ENCODE data around the gene PRR19. TPM values are rescaled to one million over a fixed set of nuclear protein-coding genes. Genes with fewer than 3 reads are reported as not detected.

The PRR19 gene
- total RNA-seq, 2 experiments from 2014 or later = 0.16 TPM; not detected in 1

- Histone ChIP-seq H3K36me3 (ENCODE audit: insufficient read depth, low read length) (peaks cover 31% of the 10 kb centered on the region), H3K27me3 (ENCODE audit: control insufficient read depth in 1 of 2, insufficient read depth in 2 of 2, low read length in 2 of 2) (no peaks in the 10 kb centered on the region), H3K9me3 (ENCODE audit: control insufficient read depth in 1 of 2, insufficient read depth in 1 of 2, low read length in 2 of 2) (no peaks in the 10 kb centered on the region), H3K27ac (ENCODE audit: low read depth in 1 of 2, low read length in 2 of 2) (no peak overlapping the region), H3K4me1 (ENCODE audit: insufficient read depth, low read length) (peaks cover 78% of the 10 kb centered on the region), H3K4me3 (ENCODE audit: low read length) (no peak overlapping the region)
- Mint-ChIP-seq H3K9me3 (no peaks in the 10 kb centered on the region), H3K27ac (peak overlapping the region; percentile 57), H3K27me3 (no peaks in the 10 kb centered on the region), H3K36me3 (ENCODE audit: low read depth) (peaks cover 21% of the 10 kb centered on the region), H3K4me3 (no peak overlapping the region), H3K4me1 (ENCODE audit: low read depth) (peaks cover 44% of the 10 kb centered on the region)
- intact Hi-C loops (cut with DNase I, micrococcal nuclease) = no loop called here
- TF ChIP-seq CTCF (IDR thresholded peaks at IDR 0.05) = no peak
- no peak for ATAC-seq (ENCODE audit: poor library complexity)
- DNase-seq = peak in 2 of 14 experiments; percentile 11 to 15
- CTCF ChIA-PET = no interaction called here
- POLR2A ChIA-PET = no interaction called here
These were observed 25.1 kb upstream of the PRR19 start for GRCh38 chr19:42276821-42277220.

GRCh38 chr19:42277821-42278451, 24.0 kb upstream of the PRR19 start:
- Histone ChIP-seq H3K9me3 (ENCODE audit: control insufficient read depth in 1 of 2, insufficient read depth in 1 of 2, low read length in 2 of 2) (no peaks in the 10 kb centered on the region), H3K4me3 (ENCODE audit: low read length) (no peak overlapping the region), H3K27me3 (ENCODE audit: control insufficient read depth in 1 of 2, insufficient read depth in 2 of 2, low read length in 2 of 2) (no peaks in the 10 kb centered on the region), H3K27ac (ENCODE audit: low read depth in 1 of 2, low read length in 2 of 2) (no peak overlapping the region), H3K4me1 (ENCODE audit: insufficient read depth, low read length) (peaks cover 85% of the 10 kb centered on the region), H3K36me3 (ENCODE audit: insufficient read depth, low read length) (peaks cover 21% of the 10 kb centered on the region)
- no peaks in the 10 kb centered on the region for H3K27me3 Mint-ChIP-seq
- no peaks in the 10 kb centered on the region for H3K9me3 Mint-ChIP-seq
- no peak for TF ChIP-seq CTCF (IDR thresholded peaks at IDR 0.05)
- intact Hi-C loops (cut with DNase I, micrococcal nuclease) = loop anchor here in 1 of 2 experiments (2.0 kb wide), 1 partner anchor 33 kb away; no protein-coding TSS in a partner anchor
- ChIA-PET CTCF (no interaction called here), POLR2A (interaction anchor here (2.5 to 4.5 kb wide), 2 partner anchors 8 to 34 kb away, joined by 44 to 53 read pairs; partner anchors contain the start of genes CIC and GSK3A)
- H3K4me3 Mint-ChIP-seq = no peak overlapping the region
- H3K27ac Mint-ChIP-seq = peak overlapping the region; percentile 84
- peaks cover 52% of the 10 kb centered on the region for H3K4me1 Mint-ChIP-seq (ENCODE audit: low read depth)
- peak in 2 of 14 experiments; percentile 1 to 23 for DNase-seq
- ATAC-seq (ENCODE audit: poor library complexity) = no peak
- peaks cover 21% of the 10 kb centered on the region for H3K36me3 Mint-ChIP-seq (ENCODE audit: low read depth)

- Histone ChIP-seq H3K36me3 (ENCODE audit: insufficient read depth, low read length) (peaks cover 14% of the 10 kb centered on the region), H3K4me3 (ENCODE audit: low read length) (no peak overlapping the region), H3K27me3 (ENCODE audit: control insufficient read depth in 1 of 2, insufficient read depth in 2 of 2, low read length in 2 of 2) (no peaks in the 10 kb centered on the region), H3K27ac (ENCODE audit: low read depth in 1 of 2, low read length in 2 of 2) (no peak overlapping the region), H3K4me1 (ENCODE audit: insufficient read depth, low read length) (peaks cover 90% of the 10 kb centered on the region), H3K9me3 (ENCODE audit: control insufficient read depth in 1 of 2, insufficient read depth in 1 of 2, low read length in 2 of 2) (no peaks in the 10 kb centered on the region)
- ATAC-seq (ENCODE audit: poor library complexity) (no peak), DNase-seq (peak in 3 of 14 experiments; percentile 0 to 31 (median 21))
- intact Hi-C loops (cut with DNase I, micrococcal nuclease) = loop anchor here in 1 of 2 experiments (2.0 kb wide), 1 partner anchor 34 kb away; no protein-coding TSS in a partner anchor
- ChIA-PET POLR2A (interaction anchor here (1.0 to 4.5 kb wide), 5 partner anchors 9 to 146 kb away, joined by 3 to 53 read pairs (median 6); partner anchors contain the start of genes CIC, GSK3A and POU2F2), CTCF (interaction anchor here (1.0 to 3.9 kb wide), 7 partner anchors 8 to 94 kb away, joined by 3 to 30 read pairs (median 8); partner anchors contain the start of genes CIC and GSK3A)
- Mint-ChIP-seq H3K36me3 (ENCODE audit: low read depth) (peaks cover 17% of the 10 kb centered on the region), H3K4me3 (peak overlapping the region; percentile 89), H3K9me3 (no peaks in the 10 kb centered on the region), H3K27ac (peak overlapping the region; percentile 84), H3K4me1 (ENCODE audit: low read depth) (peaks cover 52% of the 10 kb centered on the region), H3K27me3 (no peaks in the 10 kb centered on the region)
- TF ChIP-seq CTCF (IDR thresholded peaks at IDR 0.05) = no peak
These were observed 23.3 kb upstream of the PRR19 start for GRCh38 chr19:42278452-42279154.

Measured in CD4-positive, alpha-beta T cell (primary cell).